ENCODE data around the gene DDX31.

GRCh38 chr9:132663851-132664250 is 5.9 kb downstream of the DDX31 start:
- no peak for TF ChIP-seq CTCF (IDR thresholded peaks at IDR 0.05)
- no peak for TF ChIP-seq EZH2 (IDR thresholded peaks at IDR 0.05; ENCODE audit: borderline replicate concordance, insufficient read depth, low read depth, low read length, poor library complexity, severe bottlenecking)
